HG02571 (cell line): ENCODE data around the gene ERP44.

Experiments used
- ATAC-seq: cut with Tn5 transposase; IDR thresholded peaks from one replicate; pipeline ENCODE4 v1.9.1; 2021; ENCODE audit warnings: mild to moderate bottlenecking, moderate library complexity; ENCODE audit not compliant: unreplicated experiment

The ERP44 gene

GRCh38 chr9:99954819-99955218 lies 144.0 kb downstream of the ERP44 start:
- ATAC-seq: no peak

DNA sequence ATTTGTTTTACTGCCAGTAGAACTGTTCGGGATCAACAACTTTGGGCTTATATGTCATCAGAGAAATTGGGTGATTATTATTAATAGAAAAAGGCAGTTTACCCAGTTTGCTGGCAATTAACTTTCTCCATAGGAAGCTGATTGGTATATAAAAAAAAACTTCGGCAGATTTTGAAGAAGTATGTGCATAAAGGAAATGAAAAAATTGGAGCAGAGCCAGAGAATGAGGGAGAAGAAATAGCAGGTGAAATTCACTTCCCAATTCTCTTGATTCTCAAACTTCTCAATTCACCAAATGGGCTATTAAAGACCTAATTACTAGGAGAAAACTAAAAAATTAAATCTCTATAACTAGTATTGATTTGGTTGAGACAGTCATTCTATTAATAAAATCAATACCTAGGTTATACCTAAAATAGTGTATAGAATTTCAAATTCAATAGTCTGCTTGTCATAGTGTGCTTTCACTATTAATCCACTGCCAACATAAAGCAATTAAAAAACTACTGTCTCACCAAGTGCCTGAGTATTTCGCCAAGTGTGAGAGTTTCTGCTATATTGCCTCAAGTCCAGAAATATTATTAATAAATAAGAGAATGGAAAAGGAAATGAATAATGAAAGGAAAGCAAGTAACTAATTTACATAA lies 144.8 kb downstream of the ERP44 start:
- ATAC-seq: no peak

GRCh38 chr9:99948896-99949295 lies 149.9 kb downstream of the ERP44 start:
- no peak for ATAC-seq

DNA sequence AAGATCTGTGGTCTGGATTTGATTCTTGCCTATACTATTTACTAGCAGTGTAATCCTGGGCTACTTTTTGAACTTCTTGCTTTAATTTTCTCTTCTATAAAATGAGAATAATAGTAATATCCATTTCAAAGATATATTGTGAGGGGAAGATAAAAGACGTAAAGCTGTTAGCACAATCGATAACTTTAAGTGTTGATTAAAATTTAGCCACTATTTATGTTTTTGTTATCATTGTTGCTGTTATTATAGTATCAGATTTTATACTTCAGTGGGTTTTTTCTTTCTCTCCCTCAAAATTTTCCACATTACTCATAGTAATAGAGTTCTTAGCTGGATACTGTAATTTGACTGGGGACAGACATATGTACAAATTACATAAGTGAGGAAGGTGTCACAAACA lies 150.3 kb downstream of the ERP44 start:
- no peak for ATAC-seq

GRCh38 chr9:99947395-99947794 lies 151.4 kb downstream of the ERP44 start:
- ATAC-seq: no peak

DNA sequence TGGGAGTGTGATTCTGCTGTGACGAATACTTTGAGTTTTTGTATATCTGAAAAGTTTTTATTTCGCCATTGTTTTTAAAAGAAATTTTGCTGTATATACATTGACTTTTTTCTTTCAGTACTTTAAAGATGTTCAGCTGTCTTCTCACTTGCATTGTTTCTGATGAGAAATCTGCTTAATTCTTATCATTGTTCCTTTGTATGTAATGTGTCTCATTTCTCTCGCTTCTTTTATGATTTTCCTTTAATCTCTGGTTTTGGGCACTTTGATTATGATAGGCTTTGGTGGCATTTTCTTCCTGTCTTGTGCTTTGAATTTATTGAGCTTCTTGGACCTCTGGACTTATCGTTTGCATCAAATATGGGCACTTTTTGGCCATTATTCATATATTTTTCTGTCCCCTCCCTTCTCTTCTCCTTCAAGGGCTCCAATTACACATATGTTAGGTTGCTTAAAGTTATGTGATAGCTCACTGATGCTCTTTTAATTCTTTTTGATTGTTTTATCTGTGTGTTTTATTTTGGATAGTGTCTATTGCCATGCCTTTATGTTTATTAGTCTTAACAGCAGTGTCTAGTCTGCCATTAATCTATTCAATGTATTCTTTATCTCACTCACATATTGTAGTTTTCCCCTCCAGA lies 161.7 kb downstream of the ERP44 start:
- no peak for ATAC-seq

DNA sequence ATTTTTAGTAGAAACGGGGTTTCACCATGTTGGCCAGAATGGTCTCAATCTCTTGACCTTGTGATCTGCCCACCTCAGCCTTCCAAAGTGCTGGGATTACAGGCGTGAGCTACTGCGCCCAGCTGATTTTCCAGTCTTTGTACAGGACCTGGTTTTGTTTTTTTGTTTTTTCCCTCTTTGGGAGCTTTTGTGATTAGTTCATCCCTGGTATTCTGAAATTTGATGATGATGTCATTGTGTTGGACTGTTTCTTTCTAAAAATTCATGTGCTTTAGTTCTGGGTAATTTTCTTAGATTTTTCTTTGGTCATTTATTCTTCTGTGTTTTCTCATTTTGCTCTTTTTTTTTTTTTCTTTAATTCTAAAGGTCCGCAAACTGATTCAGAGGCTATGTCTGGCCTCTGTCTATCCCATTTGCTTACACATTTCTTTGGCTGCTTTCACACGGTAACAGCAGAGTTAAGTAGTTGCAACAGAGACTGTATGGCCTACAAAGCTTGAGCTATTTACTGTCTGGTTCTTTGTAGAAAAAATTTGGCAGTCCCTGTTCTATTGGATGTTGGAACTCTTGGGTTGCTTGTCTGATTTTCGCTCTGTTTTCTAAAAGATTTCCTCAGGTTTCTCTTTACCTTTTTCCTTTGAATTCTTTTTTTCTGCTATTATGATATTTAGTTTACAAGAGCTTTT lies 167.5 kb downstream of the ERP44 start:
- ATAC-seq: no peak

DNA sequence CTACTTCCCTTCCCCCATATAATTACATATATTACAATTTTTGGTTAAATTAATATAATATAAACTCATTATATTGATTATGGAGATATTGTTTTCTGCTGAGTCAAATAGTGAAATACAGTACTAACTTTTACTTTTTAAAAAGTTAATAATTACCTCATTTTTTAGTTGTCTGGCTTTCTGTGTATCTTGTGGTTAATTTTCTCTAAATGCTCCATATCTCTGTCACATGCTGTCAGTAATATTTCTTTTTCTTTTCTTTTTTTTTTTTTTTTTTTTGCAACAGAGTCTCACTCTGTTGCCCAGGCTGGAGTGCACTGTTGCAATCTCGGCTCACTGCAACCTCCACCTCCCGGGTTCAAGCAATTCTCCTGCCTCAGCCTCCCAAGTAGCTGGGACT lies 169.1 kb downstream of the ERP44 start:
- ATAC-seq: no peak
